Measurements from ENCODE around the gene KRTAP5-4. TPM values are rescaled to one million over a fixed set of nuclear protein-coding genes. Genes with fewer than 3 reads are reported as not detected.

Gene KRTAP5-4
- total and polyA plus RNA-seq, 2 donors (not counting 1 experiment from before 2014, with no cell fraction given): not detected

DNA sequence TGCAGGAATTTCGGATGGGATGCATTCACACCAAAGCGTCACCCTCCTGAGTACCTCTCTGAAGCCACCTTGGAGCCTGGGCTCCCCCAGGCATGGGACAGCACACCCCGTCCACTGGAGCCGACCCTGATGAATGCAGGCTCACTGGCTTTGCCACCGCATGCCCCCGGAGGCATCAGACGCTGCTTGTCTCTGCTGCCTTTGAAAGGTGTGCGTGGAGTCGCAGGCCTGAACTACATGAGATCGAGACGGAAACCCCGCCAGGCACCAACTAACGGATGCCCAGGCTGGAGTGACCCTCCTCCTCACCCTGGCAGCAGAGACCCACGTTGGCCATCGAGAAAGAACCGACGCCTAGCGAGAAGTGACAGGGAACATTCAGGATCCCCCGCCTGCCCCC lies 30.1 kb upstream of the KRTAP5-4 start:
- H3K9me3 ChIP-seq (ENCODE audit: control insufficient read depth, insufficient read depth, low read depth, low read length): no peaks in the 10 kb centered on the region
- H3K27ac ChIP-seq (ENCODE audit: insufficient read depth, low read length): no peak overlapping the region
- no peaks in the 10 kb centered on the region for H4K20me1 ChIP-seq (ENCODE audit: control insufficient read depth, extremely low read depth, insufficient read depth, low read length)
- H3K4me1 ChIP-seq (ENCODE audit: control insufficient read depth, extremely low read depth, insufficient read depth, low read length): no peaks in the 10 kb centered on the region
- H3K9ac ChIP-seq (ENCODE audit: insufficient read depth, low read length): no peak overlapping the region
- DNase-seq (ENCODE audit: low read depth in 2 of 2): no peak
- H3K27me3 ChIP-seq (ENCODE audit: control insufficient read depth, insufficient read depth, low read length): peaks cover 4% of the 10 kb centered on the region
- H3K4me3 ChIP-seq (replicated peaks in 1 of 4; ENCODE audit: control extremely low read depth in 1 of 4, insufficient read depth in 1 of 4, low read depth in 3 of 4, low read length in 4 of 4): no peak overlapping the region
- H3K36me3 ChIP-seq (ENCODE audit: control insufficient read depth, insufficient read depth, low read length): no peaks in the 10 kb centered on the region
- no peak overlapping the region for H3K4me2 ChIP-seq (ENCODE audit: extremely low read depth, insufficient read depth, low read length)
- H3K79me2 ChIP-seq (ENCODE audit: control insufficient read depth, insufficient read depth, low read length): no peaks in the 10 kb centered on the region
- no peak for TF ChIP-seq EZH2 (IDR thresholded peaks at IDR 0.05; ENCODE audit: low read length, missing control alignments)
- TF ChIP-seq, protein P1, sequence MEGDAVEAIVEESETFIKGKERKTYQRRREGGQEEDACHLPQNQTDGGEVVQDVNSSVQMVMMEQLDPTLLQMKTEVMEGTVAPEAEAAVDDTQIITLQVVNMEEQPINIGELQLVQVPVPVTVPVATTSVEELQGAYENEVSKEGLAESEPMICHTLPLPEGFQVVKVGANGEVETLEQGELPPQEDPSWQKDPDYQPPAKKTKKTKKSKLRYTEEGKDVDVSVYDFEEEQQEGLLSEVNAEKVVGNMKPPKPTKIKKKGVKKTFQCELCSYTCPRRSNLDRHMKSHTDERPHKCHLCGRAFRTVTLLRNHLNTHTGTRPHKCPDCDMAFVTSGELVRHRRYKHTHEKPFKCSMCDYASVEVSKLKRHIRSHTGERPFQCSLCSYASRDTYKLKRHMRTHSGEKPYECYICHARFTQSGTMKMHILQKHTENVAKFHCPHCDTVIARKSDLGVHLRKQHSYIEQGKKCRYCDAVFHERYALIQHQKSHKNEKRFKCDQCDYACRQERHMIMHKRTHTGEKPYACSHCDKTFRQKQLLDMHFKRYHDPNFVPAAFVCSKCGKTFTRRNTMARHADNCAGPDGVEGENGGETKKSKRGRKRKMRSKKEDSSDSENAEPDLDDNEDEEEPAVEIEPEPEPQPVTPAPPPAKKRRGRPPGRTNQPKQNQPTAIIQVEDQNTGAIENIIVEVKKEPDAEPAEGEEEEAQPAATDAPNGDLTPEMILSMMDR (conservative IDR thresholded peaks at IDR 0.05 in 1 of 2, IDR thresholded peaks at IDR 0.05 in 1 of 2; ENCODE audit: low read depth in 1 of 2, low read length in 2 of 2): no peak
- H2AFZ ChIP-seq (ENCODE audit: low read length): no peak overlapping the region

DNA sequence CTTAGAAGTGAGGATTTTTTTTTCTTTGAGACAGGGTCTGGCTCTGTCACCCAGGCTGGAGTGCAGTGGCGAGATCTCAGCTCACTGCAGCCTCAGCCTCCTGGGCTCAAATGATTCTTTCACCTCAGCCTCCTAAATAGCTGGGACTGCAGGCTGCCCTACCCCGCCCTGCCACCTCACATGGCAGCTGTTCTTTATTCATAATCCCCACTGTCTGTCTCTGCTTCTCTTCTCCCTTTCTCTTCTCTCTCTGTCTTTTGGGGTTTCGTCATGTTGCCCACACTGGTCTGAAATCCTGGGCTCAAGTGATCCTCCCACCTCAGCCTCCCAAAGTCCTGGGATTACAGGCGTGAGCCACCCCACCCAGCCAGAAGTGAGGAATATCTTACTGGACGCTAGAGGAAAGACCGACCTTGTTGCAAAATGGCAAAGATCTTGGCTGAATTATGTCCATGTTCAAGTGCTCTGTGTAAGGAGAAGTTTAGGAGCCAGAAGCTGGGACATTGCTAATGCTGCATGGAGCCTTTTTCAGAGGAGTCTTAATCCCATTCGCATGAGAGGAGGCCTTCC lies 29.6 kb upstream of the KRTAP5-4 start:
- Histone ChIP-seq H3K27ac (ENCODE audit: insufficient read depth, low read length) (no peak overlapping the region), H3K4me2 (ENCODE audit: extremely low read depth, insufficient read depth, low read length) (no peak overlapping the region)

DNA sequence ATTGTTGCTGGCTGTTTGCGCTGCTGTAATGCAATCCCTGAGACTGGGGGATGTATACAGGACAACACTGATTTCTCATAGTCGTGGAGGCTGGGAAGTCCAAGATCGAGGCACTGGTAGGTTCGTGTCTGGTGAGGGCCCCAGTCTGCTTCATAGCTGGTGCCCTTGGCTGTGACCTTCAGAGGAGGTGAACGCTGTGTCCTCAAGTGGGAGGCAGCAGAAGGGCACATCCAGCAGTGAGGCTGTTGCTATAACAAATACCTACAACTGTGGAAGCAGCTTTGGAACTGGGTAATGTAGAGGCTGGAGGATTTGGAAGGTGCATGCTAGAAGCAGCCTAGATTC lies 29.0 kb upstream of the KRTAP5-4 start:
- TF ChIP-seq EZH2 (IDR thresholded peaks at IDR 0.05; ENCODE audit: low read length, missing control alignments): no peak
- TF ChIP-seq, protein P1 (conservative IDR thresholded peaks at IDR 0.05 in 1 of 2, IDR thresholded peaks at IDR 0.05 in 1 of 2; ENCODE audit: low read depth in 1 of 2, low read length in 2 of 2): no peak
- no peak overlapping the region for H3K9ac ChIP-seq (ENCODE audit: insufficient read depth, low read length)
- no peaks in the 10 kb centered on the region for H3K4me1 ChIP-seq (ENCODE audit: control insufficient read depth, extremely low read depth, insufficient read depth, low read length)
- H3K36me3 ChIP-seq (ENCODE audit: control insufficient read depth, insufficient read depth, low read length): no peaks in the 10 kb centered on the region
- DNase-seq (ENCODE audit: low read depth in 2 of 2): no peak
- H3K4me3 ChIP-seq (replicated peaks in 1 of 4; ENCODE audit: control extremely low read depth in 1 of 4, insufficient read depth in 1 of 4, low read depth in 3 of 4, low read length in 4 of 4): no peak overlapping the region
- H3K79me2 ChIP-seq (ENCODE audit: control insufficient read depth, insufficient read depth, low read length): no peaks in the 10 kb centered on the region
- H4K20me1 ChIP-seq (ENCODE audit: control insufficient read depth, extremely low read depth, insufficient read depth, low read length): no peaks in the 10 kb centered on the region
- H3K27me3 ChIP-seq (ENCODE audit: control insufficient read depth, insufficient read depth, low read length): peaks cover 4% of the 10 kb centered on the region
- H2AFZ ChIP-seq (ENCODE audit: low read length): no peak overlapping the region
- H3K27ac ChIP-seq (ENCODE audit: insufficient read depth, low read length): no peak overlapping the region
- H3K4me2 ChIP-seq (ENCODE audit: extremely low read depth, insufficient read depth, low read length): no peak overlapping the region
- H3K9me3 ChIP-seq (ENCODE audit: control insufficient read depth, insufficient read depth, low read depth, low read length): no peaks in the 10 kb centered on the region

More for the DNA sequence above, 29.6 kb upstream of the KRTAP5-4 start:
- DNase-seq (ENCODE audit: low read depth in 2 of 2): no peak
- Histone ChIP-seq H3K36me3 (ENCODE audit: control insufficient read depth, insufficient read depth, low read length) (no peaks in the 10 kb centered on the region), H3K27me3 (ENCODE audit: control insufficient read depth, insufficient read depth, low read length) (peaks cover 4% of the 10 kb centered on the region), H3K9me3 (ENCODE audit: control insufficient read depth, insufficient read depth, low read depth, low read length) (no peaks in the 10 kb centered on the region), H2AFZ (ENCODE audit: low read length) (no peak overlapping the region), H3K4me1 (ENCODE audit: control insufficient read depth, extremely low read depth, insufficient read depth, low read length) (no peaks in the 10 kb centered on the region), H3K9ac (ENCODE audit: insufficient read depth, low read length) (no peak overlapping the region), H4K20me1 (ENCODE audit: control insufficient read depth, extremely low read depth, insufficient read depth, low read length) (no peaks in the 10 kb centered on the region), H3K79me2 (ENCODE audit: control insufficient read depth, insufficient read depth, low read length) (no peaks in the 10 kb centered on the region), H3K4me3 (replicated peaks in 1 of 4; ENCODE audit: control extremely low read depth in 1 of 4, insufficient read depth in 1 of 4, low read depth in 3 of 4, low read length in 4 of 4) (no peak overlapping the region)
- TF ChIP-seq, protein P1 (conservative IDR thresholded peaks at IDR 0.05 in 1 of 2, IDR thresholded peaks at IDR 0.05 in 1 of 2; ENCODE audit: low read depth in 1 of 2, low read length in 2 of 2): no peak
- TF ChIP-seq EZH2 (IDR thresholded peaks at IDR 0.05; ENCODE audit: low read length, missing control alignments): no peak
